Adrenal gland (tissue), 12 donors: ENCODE measurements around the gene CPS1. TPM values are rescaled to one million over a fixed set of nuclear protein-coding genes. Genes with fewer than 3 reads are reported as not detected.

Experiments
- DNase-seq, 7 donors: peaks; one replicate each; pipeline ENCODE4 v3.0.0-alpha.2; 2019 to 2020
- H3K27ac ChIP-seq, 5 donors: fragments of 200-600 bp; sonication (generic) in 4 of 5; 1 replicate in 3 of 5; 2 replicates in 2 of 5; pipeline versions ENCODE4 v1.5.1 to v1.8.0; 2016 to 2020; ENCODE audit warnings: mild to moderate bottlenecking in 1 of 5
- H3K27me3 ChIP-seq: fragments of 200-600 bp; 2 replicates; pipeline ENCODE4 v1.8.0; 2021
- H3K36me3 ChIP-seq, 2 donors: fragments of 200-600 bp; replicated peaks in 1 of 2; 1 replicate in 1 of 2; 2 replicates in 1 of 2; pipeline versions ENCODE4 v1.5.1 to v1.8.0; 2018 to 2022
- H3K4me1 ChIP-seq, 2 donors: fragments of 200-600 bp; replicated peaks in 1 of 2; 1 replicate in 1 of 2; 2 replicates in 1 of 2; pipeline versions ENCODE4 v1.5.1 to v1.8.0; 2018 to 2021
- H3K4me3 ChIP-seq, 4 donors: fragments of 200-600 bp; sonication (generic) in 3 of 4; one replicate each; pipeline ENCODE4 v1.5.1; 2016 to 2018
- H3K9me3 ChIP-seq, 3 donors: fragments of 200-600 bp; sonication (generic) in 1 of 3; replicated peaks in 1 of 3; 1 replicate in 2 of 3; 2 replicates in 1 of 3; pipeline versions ENCODE4 v1.5.1 to v1.8.0; 2016 to 2021
- POLR2A ChIP-seq, 2 donors: fragments of 450-650 bp; IDR thresholded peaks; one replicate each; pipeline ENCODE4 v1.6.1; 2017; ENCODE audit warnings: antibody characterized with exemption in 2 of 2, mild to moderate bottlenecking in 2 of 2, moderate library complexity in 1 of 2
- whole genome bisulfite sequencing, 4 donors: extraction: QIAGEN DNeasy Blood & Tissue Kit in 2 of 4; methylation state at CpG; one replicate each; pipeline versions ENCODE4 v1.1.5 to v1.1.7; 2013 to 2017; 5-methylcytosine and 5-hydroxymethylcytosine counted together
- intact Hi-C, 2 donors: fragments of 100-400 bp; cut with DNase I; formaldehyde crosslinking; loops; one replicate each; pipeline versions ENCODE4 v1.14.1 to v1.15.0; 2022 to 2023
- polyA plus RNA-seq, 3 donors: library from polyadenylated mRNA; stranded (reverse); fragments of 200-250 nt in 2 of 3; fragments of 350-450 nt in 1 of 3; fragmentation: Illumina TruSeq in 1 of 3; extraction: RNeasy Lipid Tissue Mini Kit (QIAGEN cat#74804) in 1 of 3; gene quantifications; one replicate each; pipeline ENCODE4 v1.2.3, GENCODE V29; 2013 to 2014
- total RNA-seq, 9 donors: library from RNA; depleted of rRNA in 4 of 9; stranded (reverse); fragments of >200 nt in 4 of 9; fragments of 120-200 nt in 1 of 9; fragmentation: NEBNext Ultra II Directional in 1 of 9; extraction: Animal tissue kit (Norgen Biotek cat#: 25700) in 1 of 9; gene quantifications; one replicate each; pipeline versions ENCODE4 v1.1.0 to v1.2.4, GENCODE V29; 2013 to 2023
- TF ChIP-seq, protein P1 (sequence below), 6 experiments: fragments of 450-650 bp in 4 of 6; fragments of 200-600 bp in 2 of 6; sonication (generic) in 1 of 6; IDR thresholded peaks; 1 replicate in 5 of 6; 2 replicates in 1 of 6; pipeline versions ENCODE4 v1.5.1 to v1.8.0; 2016 to 2021; ENCODE audit warnings: antibody characterized with exemption in 6 of 6, mild to moderate bottlenecking in 2 of 6, moderate library complexity in 1 of 6
- donor health status: healthy with polysubstance abuse.
- donor health status: Bipolar disorder and iron deficiency.
- donor health status: DM: yes; HTN: yes; CAD: no.
- donor health status: DM: no; HTN: no; CAD: no.
- donor health status: DM: no; HTN: no; CAD: no.
- donor health status: DM: yes; HTN: yes; CAD: no.

Gene CPS1
- total and polyA plus RNA-seq, 12 donors = 0.61 to 4.3 (median 1.7) TPM

DNA sequence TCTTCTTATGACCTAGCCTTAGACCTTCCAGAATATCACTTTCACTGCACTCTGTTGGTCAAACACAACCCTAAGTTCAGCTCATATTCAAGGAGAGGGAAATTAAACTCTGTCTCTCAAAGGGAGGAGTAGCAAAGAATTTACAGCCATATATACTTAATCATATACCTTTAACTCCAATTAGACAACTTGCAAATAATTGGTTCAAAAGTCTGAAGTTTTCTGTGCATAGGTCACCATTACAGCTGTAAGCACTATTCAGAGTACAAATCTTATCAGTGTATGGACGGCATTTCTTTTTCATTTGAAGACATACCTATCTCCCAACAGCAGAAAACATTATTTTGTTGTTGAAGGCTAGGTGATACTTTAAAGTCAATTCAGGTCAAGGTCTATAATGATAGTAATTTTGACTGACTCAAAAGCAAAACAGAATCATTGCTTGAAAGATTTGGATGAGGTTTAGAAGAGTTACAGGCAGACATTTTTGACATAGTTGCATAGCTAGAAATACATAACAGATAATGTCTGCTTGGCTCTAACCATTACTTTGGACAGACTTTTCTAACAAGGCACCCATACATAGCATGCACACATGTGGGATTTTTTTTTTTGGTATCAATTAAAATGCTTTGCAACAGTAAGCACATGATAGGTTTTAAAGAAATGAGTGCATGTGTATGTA lies 131.5 kb downstream of the CPS1 start:
- Histone ChIP-seq H3K27ac (no peak overlapping the region), H3K9me3 (no peaks in the 10 kb centered on the region), H3K4me1 (no peaks in the 10 kb centered on the region), H3K27me3 (no peaks in the 10 kb centered on the region), H3K4me3 (no peak overlapping the region), H3K36me3 (no peaks in the 10 kb centered on the region)
- intact Hi-C loops = no loop called here
- TF ChIP-seq POLR2A (IDR thresholded peaks at IDR 0.05) = no peak
- TF ChIP-seq, protein P1, sequence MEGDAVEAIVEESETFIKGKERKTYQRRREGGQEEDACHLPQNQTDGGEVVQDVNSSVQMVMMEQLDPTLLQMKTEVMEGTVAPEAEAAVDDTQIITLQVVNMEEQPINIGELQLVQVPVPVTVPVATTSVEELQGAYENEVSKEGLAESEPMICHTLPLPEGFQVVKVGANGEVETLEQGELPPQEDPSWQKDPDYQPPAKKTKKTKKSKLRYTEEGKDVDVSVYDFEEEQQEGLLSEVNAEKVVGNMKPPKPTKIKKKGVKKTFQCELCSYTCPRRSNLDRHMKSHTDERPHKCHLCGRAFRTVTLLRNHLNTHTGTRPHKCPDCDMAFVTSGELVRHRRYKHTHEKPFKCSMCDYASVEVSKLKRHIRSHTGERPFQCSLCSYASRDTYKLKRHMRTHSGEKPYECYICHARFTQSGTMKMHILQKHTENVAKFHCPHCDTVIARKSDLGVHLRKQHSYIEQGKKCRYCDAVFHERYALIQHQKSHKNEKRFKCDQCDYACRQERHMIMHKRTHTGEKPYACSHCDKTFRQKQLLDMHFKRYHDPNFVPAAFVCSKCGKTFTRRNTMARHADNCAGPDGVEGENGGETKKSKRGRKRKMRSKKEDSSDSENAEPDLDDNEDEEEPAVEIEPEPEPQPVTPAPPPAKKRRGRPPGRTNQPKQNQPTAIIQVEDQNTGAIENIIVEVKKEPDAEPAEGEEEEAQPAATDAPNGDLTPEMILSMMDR (IDR thresholded peaks at IDR 0.05) = no peak
- WGBS, 4 donors = 72 to 89% (median 85%) methylated on average over 1 of the region's 1 CpG
- no peak for DNase-seq

DNA sequence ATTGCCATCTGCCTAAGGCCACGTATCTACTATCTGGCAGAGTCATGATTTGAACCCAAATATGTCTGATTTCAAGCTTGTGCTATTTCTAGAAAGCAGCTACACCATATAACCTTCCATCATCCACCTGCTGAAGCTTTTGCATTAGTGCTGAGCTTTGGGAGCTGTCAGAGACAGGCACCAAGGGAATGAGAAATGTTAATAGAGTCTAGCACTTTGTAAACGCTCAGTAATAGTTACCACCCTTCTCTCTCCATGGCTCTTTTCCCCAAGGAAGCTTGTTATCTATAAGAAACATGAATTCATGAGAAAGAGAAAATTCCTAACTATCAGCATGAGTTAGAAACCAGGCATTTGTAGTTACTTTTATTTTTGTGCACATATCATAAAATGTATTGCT lies 151.5 kb downstream of the CPS1 start:
- intact Hi-C loops = no loop called here
- Histone ChIP-seq H3K4me1 (no peaks in the 10 kb centered on the region), H3K27me3 (no peaks in the 10 kb centered on the region), H3K27ac (no peak overlapping the region), H3K36me3 (no peaks in the 10 kb centered on the region), H3K9me3 (no peaks in the 10 kb centered on the region), H3K4me3 (no peak overlapping the region)
- 66 to 83% (median 76%) methylated on average over 2 of the region's 2 CpGs for whole genome bisulfite sequencing, 4 donors
- no peak for DNase-seq
- no peak for TF ChIP-seq POLR2A (IDR thresholded peaks at IDR 0.05)
- TF ChIP-seq, protein P1 (IDR thresholded peaks at IDR 0.05) = no peak

DNA sequence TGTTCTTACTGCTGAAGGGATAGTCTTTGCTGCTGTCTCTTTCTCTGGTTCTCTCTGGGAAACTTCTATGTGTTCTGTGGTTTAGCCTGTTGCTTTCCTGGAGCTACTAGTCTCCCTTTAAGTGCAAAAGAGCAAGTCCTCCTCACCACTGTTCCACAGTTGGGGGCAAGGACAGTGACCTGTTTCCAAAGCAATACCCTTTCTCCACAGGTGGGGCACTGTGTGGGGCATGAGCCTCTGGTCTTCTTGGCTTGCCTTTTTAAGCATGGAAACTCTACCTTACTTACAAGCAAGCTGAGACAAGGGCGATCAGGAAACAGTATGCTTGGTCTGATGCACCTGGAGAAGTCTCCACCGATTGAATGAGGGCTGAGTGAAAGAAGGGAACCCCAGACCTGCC lies 156.7 kb downstream of the CPS1 start:
- Histone ChIP-seq H3K27me3 (no peaks in the 10 kb centered on the region), H3K36me3 (no peaks in the 10 kb centered on the region), H3K4me1 (no peaks in the 10 kb centered on the region), H3K4me3 (no peak overlapping the region), H3K9me3 (no peaks in the 10 kb centered on the region), H3K27ac (no peak overlapping the region)
- intact Hi-C loops = no loop called here
- no peak for DNase-seq
- TF ChIP-seq, protein P1 (IDR thresholded peaks at IDR 0.05) = no peak
- no peak for TF ChIP-seq POLR2A (IDR thresholded peaks at IDR 0.05)
- WGBS, 4 donors = 36 to 58% (median 54%) methylated on average over 2 of the region's 2 CpGs

DNA sequence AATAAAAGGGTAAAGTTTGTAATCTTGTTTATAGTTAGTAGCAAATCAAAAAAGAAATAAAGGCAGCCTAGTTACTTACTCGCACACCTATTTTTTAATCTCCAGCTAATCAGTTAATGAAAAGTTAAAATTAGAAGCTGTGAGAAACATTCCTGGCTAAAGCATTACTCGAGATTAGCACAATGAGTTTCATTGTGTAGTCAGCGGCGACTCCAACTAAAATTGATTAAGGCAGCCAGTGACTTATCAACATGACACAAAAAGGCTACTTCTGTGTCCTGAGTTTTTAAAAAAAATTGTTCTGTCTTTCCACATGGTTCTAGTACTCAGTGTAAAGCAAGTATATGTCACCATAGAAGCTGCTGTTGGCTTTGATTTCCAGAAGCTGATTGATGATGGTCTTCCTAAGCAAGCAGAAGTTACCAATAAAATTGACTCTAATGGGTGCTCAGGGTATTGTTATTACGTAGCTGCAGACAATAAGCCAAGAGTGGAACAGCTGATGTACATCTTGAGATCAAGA lies 159.2 kb downstream of the CPS1 start:
- TF ChIP-seq, protein P1 (IDR thresholded peaks at IDR 0.05) = no peak
- TF ChIP-seq POLR2A (IDR thresholded peaks at IDR 0.05) = no peak
- H3K27ac ChIP-seq = no peak overlapping the region
- H3K27me3 ChIP-seq = no peaks in the 10 kb centered on the region
- no peaks in the 10 kb centered on the region for H3K4me1 ChIP-seq
- H3K36me3 ChIP-seq = no peaks in the 10 kb centered on the region
- no peak for DNase-seq
- WGBS, 4 donors = 65 to 74% (median 71%) methylated on average over 5 of the region's 5 CpGs
- intact Hi-C loops = no loop called here
- H3K9me3 ChIP-seq = no peaks in the 10 kb centered on the region
- no peak overlapping the region for H3K4me3 ChIP-seq
